ENCODE measurements around the gene GALNT12.

GRCh38 chr9:98890256-98890655 lies 82.8 kb downstream of the GALNT12 start:
- TF ChIP-seq, protein P1, sequence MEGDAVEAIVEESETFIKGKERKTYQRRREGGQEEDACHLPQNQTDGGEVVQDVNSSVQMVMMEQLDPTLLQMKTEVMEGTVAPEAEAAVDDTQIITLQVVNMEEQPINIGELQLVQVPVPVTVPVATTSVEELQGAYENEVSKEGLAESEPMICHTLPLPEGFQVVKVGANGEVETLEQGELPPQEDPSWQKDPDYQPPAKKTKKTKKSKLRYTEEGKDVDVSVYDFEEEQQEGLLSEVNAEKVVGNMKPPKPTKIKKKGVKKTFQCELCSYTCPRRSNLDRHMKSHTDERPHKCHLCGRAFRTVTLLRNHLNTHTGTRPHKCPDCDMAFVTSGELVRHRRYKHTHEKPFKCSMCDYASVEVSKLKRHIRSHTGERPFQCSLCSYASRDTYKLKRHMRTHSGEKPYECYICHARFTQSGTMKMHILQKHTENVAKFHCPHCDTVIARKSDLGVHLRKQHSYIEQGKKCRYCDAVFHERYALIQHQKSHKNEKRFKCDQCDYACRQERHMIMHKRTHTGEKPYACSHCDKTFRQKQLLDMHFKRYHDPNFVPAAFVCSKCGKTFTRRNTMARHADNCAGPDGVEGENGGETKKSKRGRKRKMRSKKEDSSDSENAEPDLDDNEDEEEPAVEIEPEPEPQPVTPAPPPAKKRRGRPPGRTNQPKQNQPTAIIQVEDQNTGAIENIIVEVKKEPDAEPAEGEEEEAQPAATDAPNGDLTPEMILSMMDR (IDR thresholded peaks at IDR 0.05; ENCODE audit: low read depth, low read length): no peak
- TF ChIP-seq EZH2phosphoT487 (IDR thresholded peaks at IDR 0.05; ENCODE audit: low read depth): no peak
